PC-3 (cell line): Measurements from ENCODE around the gene LRRC37A. TPM values are rescaled to one million over a fixed set of nuclear protein-coding genes. Genes with fewer than 3 reads are reported as not detected.
"Not testable (repeated sequence)": the region's sequence is repeated elsewhere in the genome, so short reads cannot be mapped to it uniquely, and the experiment has no call there.

Experiments used
- ATAC-seq: fragments of 200-7000 bp; cut with Tn5 transposase; 2 replicates; pipeline ENCODE4 v1.9.1; 2020; ENCODE audit warnings: mild to moderate bottlenecking, moderate library complexity
- BruUV-seq: library from RNA; stranded (reverse); fragments of 400-500 nt; replicated peaks from 2 replicates; lab custom pipeline; 2021; lab: Mats Ljungman, UMichigan
- CTCF ChIA-PET: fragments of 300-600 bp; sonication (Branson Sonifier 250); formaldehyde crosslinking; loops from one replicate; lab custom pipeline; 2022; ENCODE audit warnings: antibody characterized with exemption; lab: Charles Lee
- POLR2A ChIA-PET: fragments of 300-600 bp; sonication (Branson Sonifier 250); formaldehyde crosslinking; loops from one replicate; lab custom pipeline; 2022; ENCODE audit warnings: antibody characterized with exemption; ENCODE audit not compliant: unreplicated experiment; lab: Charles Lee
- DNase-seq: peaks from one replicate; pipeline ENCODE4 v3.0.0-alpha.2; 2015
- H2AFZ ChIP-seq: fragments of 300-600 bp; sonication (generic); 2 replicates; pipeline ENCODE4 v1.6.0; 2016; ENCODE audit warnings: antibody characterized with exemption, low read length
- H3F3A ChIP-seq: fragments of 300-600 bp; sonication (generic); one replicate; pipeline ENCODE4 v1.6.0; 2017; ENCODE audit warnings: antibody characterized with exemption, low read length, control low read depth, mild to moderate bottlenecking; ENCODE audit not compliant: unreplicated experiment
- H3K27ac ChIP-seq: fragments of 300-600 bp; sonication (generic); 2 replicates; pipeline ENCODE4 v1.5.1; 2016; ENCODE audit warnings: mild to moderate bottlenecking, low read length
- H3K27me3 ChIP-seq: fragments of 300-600 bp; sonication (generic); 2 replicates; pipeline ENCODE4 v1.6.1; 2016; ENCODE audit warnings: low read length, mixed read lengths
- H3K36me3 ChIP-seq: fragments of 300-600 bp; sonication (generic); 2 replicates; pipeline ENCODE4 v1.6.1; 2016; ENCODE audit warnings: low read depth, mixed run types, low read length, mixed read lengths
- H3K4me1 ChIP-seq: fragments of 300-600 bp; sonication (generic); 2 replicates; pipeline ENCODE4 v1.5.1; 2016; ENCODE audit warnings: low read length; ENCODE audit not compliant: insufficient read depth
- H3K4me2 ChIP-seq: fragments of 300-600 bp; sonication (generic); 2 replicates; pipeline ENCODE4 v1.6.0; 2016; ENCODE audit warnings: low read length
- H3K4me3 ChIP-seq: fragments of 300-600 bp; sonication (generic); 2 replicates; pipeline ENCODE4 v1.5.1; 2016; ENCODE audit warnings: mild to moderate bottlenecking, low read length, mixed read lengths
- H3K79me2 ChIP-seq: fragments of 300-600 bp; sonication (generic); 2 replicates; pipeline ENCODE4 v1.6.1; 2017; ENCODE audit warnings: low read length, mixed read lengths
- H3K9ac ChIP-seq: fragments of 300-600 bp; sonication (generic); 2 replicates; pipeline ENCODE4 v1.6.0; 2016; ENCODE audit warnings: mild to moderate bottlenecking, low read length
- H3K9me2 ChIP-seq: fragments of 300-600 bp; sonication (generic); replicated peaks from 2 replicates; pipeline ENCODE4 v1.6.1; 2016; ENCODE audit warnings: mixed run types, low read length, mixed read lengths
- H3K9me3 ChIP-seq: fragments of 300-600 bp; sonication (generic); 2 replicates; pipeline ENCODE4 v1.6.1; 2016; ENCODE audit warnings: low read length, mixed read lengths
- H4K20me1 ChIP-seq: fragments of 300-600 bp; sonication (generic); 2 replicates; pipeline ENCODE4 v1.6.1; 2016; ENCODE audit warnings: low read length, mixed read lengths
- intact Hi-C: fragments of 100-400 bp; cut with micrococcal nuclease; formaldehyde crosslinking; loops from 2 replicates; pipeline ENCODE4 v1.9.0; 2023
- total RNA-seq: library from RNA; depleted of rRNA; stranded (reverse); fragments of >200 nt; gene quantifications from 2 replicates; pipeline ENCODE4 v1.2.3, GENCODE V29; 2014

Gene LRRC37A
- total RNA-seq, 1 experiment from 2014 or later, result 1.1 TPM

- H3K9ac ChIP-seq, H3K4me1 ChIP-seq, DNase-seq, POLR2A ChIA-PET, H3K36me3 ChIP-seq, CTCF ChIA-PET, H3K4me3 ChIP-seq, H3K9me2 ChIP-seq, H3K27ac ChIP-seq, BruUV-seq, intact Hi-C loops, H4K20me1 ChIP-seq, H3K4me2 ChIP-seq, H3K27me3 ChIP-seq, H3K79me2 ChIP-seq, H3F3A ChIP-seq, H2AFZ ChIP-seq, H3K9me3 ChIP-seq, ATAC-seq: not testable (repeated sequence)
Observed at GRCh38 chr17:46341220-46341619, 46.3 kb downstream of the LRRC37A start.

- H3K4me1 ChIP-seq, H2AFZ ChIP-seq, H3K4me3 ChIP-seq, H4K20me1 ChIP-seq, H3K4me2 ChIP-seq, CTCF ChIA-PET, H3K27me3 ChIP-seq, H3K9ac ChIP-seq, POLR2A ChIA-PET, H3F3A ChIP-seq, H3K36me3 ChIP-seq, H3K27ac ChIP-seq, ATAC-seq, H3K9me3 ChIP-seq, BruUV-seq, H3K9me2 ChIP-seq, H3K79me2 ChIP-seq, DNase-seq, intact Hi-C loops: not testable (repeated sequence)
Observed at GRCh38 chr17:46342131-46342530, 47.2 kb downstream of the LRRC37A start.

DNA sequence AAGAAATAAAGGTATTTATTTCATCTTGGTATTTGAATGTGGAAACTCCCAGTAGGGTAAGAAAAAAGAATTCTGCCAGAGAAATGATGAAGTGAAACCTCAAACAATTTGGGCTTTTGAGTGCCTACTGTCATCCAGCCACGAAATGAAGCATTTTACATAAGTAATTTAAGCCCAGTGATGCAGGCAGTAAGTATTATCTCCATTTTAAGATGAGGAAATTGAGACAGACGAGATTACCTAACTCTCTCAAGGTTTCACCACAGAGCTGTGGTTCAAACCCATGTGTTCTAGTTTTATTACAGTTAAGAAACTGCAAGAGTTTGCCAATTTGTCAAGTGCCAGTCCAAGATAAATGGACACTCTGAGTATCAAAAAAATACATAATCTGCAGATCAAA, 53.4 kb downstream of the LRRC37A start:
- H3K27me3 ChIP-seq, ATAC-seq, intact Hi-C loops, POLR2A ChIA-PET, CTCF ChIA-PET, H3K79me2 ChIP-seq, H3K27ac ChIP-seq, H3F3A ChIP-seq, BruUV-seq, H3K9me3 ChIP-seq, H3K4me3 ChIP-seq, H3K4me2 ChIP-seq, H4K20me1 ChIP-seq, H2AFZ ChIP-seq, H3K9ac ChIP-seq, H3K36me3 ChIP-seq, H3K4me1 ChIP-seq, H3K9me2 ChIP-seq, DNase-seq: not testable (repeated sequence)

DNA sequence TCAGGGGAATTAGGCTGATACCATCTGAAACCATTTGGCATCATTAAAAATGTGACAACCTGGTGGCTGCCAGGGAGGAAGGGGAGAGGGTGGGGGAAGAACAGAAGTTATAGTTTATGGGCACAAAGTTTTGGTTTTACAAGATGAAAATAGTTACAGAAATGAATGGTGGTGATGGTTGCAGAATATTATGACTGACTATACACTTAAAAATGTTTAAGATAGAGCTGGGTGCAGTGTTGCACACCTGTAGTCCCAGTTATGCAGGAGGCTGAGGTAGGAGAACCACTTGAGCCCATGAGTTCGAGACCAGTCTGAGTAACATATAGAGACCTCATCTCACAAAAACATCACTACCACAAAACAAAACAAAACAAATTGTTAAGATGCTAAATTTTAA, 54.1 kb downstream of the LRRC37A start:
- H3K79me2 ChIP-seq, H3K27ac ChIP-seq, intact Hi-C loops, POLR2A ChIA-PET, ATAC-seq, H3K4me3 ChIP-seq, H3K27me3 ChIP-seq, H3K4me1 ChIP-seq, H3K9me3 ChIP-seq, H3K4me2 ChIP-seq, H4K20me1 ChIP-seq, H2AFZ ChIP-seq, H3F3A ChIP-seq, DNase-seq, CTCF ChIA-PET, H3K9me2 ChIP-seq, H3K9ac ChIP-seq, H3K36me3 ChIP-seq: not testable (repeated sequence)
- BruUV-seq, result TSS peak; percentile 18

- CTCF ChIA-PET, H3K9me2 ChIP-seq, DNase-seq, H3K4me3 ChIP-seq, H3K4me1 ChIP-seq, H3K79me2 ChIP-seq, H3K9ac ChIP-seq, H3K27me3 ChIP-seq, intact Hi-C loops, H3F3A ChIP-seq, H3K9me3 ChIP-seq, H4K20me1 ChIP-seq, H3K4me2 ChIP-seq, H2AFZ ChIP-seq, ATAC-seq, H3K27ac ChIP-seq, BruUV-seq, H3K36me3 ChIP-seq, POLR2A ChIA-PET: not testable (repeated sequence)
Observed at GRCh38 chr17:46353856-46354255, 58.9 kb downstream of the LRRC37A start.

- H3K4me3 ChIP-seq, DNase-seq, H3K4me2 ChIP-seq, H3K9me3 ChIP-seq, intact Hi-C loops, H3K79me2 ChIP-seq, H3K9me2 ChIP-seq, H3K36me3 ChIP-seq, H3K27ac ChIP-seq, H4K20me1 ChIP-seq, POLR2A ChIA-PET, H3F3A ChIP-seq, H3K27me3 ChIP-seq, H3K9ac ChIP-seq, BruUV-seq, CTCF ChIA-PET, H2AFZ ChIP-seq, H3K4me1 ChIP-seq: not testable (repeated sequence)
- peak; percentile 54 for ATAC-seq
Observed at GRCh38 chr17:46361145-46361735, 66.3 kb downstream of the LRRC37A start.

GRCh38 chr17:46361755-46362154, 66.8 kb downstream of the LRRC37A start, which contains the start of gene ARL17B:
Gene ARL17B (minus strand): TSS chr17:46361766. CDS start chr17:46358397, 3,369 bp downstream.
- H3K4me2 ChIP-seq, H4K20me1 ChIP-seq, H3K27me3 ChIP-seq, H3K4me3 ChIP-seq, H3K9me2 ChIP-seq, H3K9ac ChIP-seq, CTCF ChIA-PET, H3K4me1 ChIP-seq, intact Hi-C loops, H3K27ac ChIP-seq, POLR2A ChIA-PET, H3K36me3 ChIP-seq, H2AFZ ChIP-seq, H3K9me3 ChIP-seq, H3F3A ChIP-seq, DNase-seq, H3K79me2 ChIP-seq: not testable (repeated sequence)
- BruUV-seq, result TSS peak; percentile 93
- ATAC-seq, result peak; percentile 97
